PFSK-1 (cell line): ENCODE data around the gene PROC.

Experiments
- FOXP2 ChIP-seq: optimal IDR thresholded peaks from 2 replicates; pipeline ENCODE3; 2011; ENCODE audit warnings: borderline replicate concordance, control low read depth, inconsistent platforms; ENCODE audit not compliant: insufficient read depth; ENCODE audit errors: extremely low read length, extremely low read depth
- POLR2AphosphoS5 ChIP-seq: IDR thresholded peaks from 2 replicates; pipeline ENCODE4 v1.6.1; 2012; ENCODE audit warnings: low read depth, mild to moderate bottlenecking, control low read depth, low read length, moderate library complexity
- SIN3A ChIP-seq: IDR thresholded peaks from 2 replicates; pipeline ENCODE4 v1.6.1; 2012; ENCODE audit warnings: mild to moderate bottlenecking, low read length, moderate library complexity, borderline replicate concordance; ENCODE audit not compliant: insufficient read depth
- TAF1 ChIP-seq: IDR thresholded peaks from 2 replicates; pipeline ENCODE4 v1.6.1; 2012; ENCODE audit warnings: low read length, control low read depth, borderline replicate concordance; ENCODE audit not compliant: insufficient read depth
- TF ChIP-seq, protein P1 (sequence below), 2 experiments: IDR thresholded peaks; 2 replicates each; pipeline versions ENCODE4 v1.6.1 to v1.8.0; 2011 to 2012; ENCODE audit warnings: low read depth in 2 of 2, low read length in 2 of 2, control low read depth in 1 of 2, inconsistent platforms in 1 of 2, mild to moderate bottlenecking in 1 of 2, moderate library complexity in 1 of 2; ENCODE audit not compliant: insufficient read depth in 1 of 2

The PROC gene

DNA sequence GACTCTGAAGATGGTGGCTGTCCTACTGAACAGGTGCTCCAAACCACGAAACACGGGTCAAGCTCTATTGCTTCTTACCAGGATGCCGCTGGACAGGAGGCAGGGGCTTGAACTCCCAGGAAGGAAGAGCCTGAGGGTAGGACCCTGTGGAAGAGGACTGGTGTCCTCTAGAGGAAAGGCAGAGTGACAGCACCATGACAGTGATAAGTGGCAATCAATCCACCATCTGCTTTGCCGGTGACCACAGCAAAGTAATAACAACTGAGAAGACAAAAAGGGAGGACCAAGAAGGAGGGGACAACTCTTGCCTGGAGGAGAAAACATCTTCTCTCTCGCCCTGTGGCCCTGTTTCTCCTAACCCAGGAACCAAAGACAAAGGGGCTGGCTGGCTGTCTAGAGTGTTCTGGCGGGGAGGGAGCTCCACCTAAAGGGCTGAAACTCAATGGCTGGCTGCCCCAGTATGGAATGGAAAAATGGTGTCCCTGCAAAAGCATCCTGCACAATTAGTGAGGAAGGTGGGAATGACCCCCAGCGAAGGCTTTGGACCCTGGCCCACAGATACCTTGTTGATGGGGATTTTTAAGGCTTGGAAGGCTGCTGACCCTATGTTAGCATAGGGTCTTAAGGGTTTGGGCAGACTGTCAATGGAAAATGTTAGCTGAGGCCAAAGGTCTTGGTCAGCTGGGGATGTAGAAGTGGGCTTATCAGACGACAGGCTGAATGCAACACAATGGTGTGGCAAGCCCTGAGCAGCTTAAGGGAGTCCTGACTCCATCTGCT lies 35.4 kb downstream of the PROC start:
- TF ChIP-seq TAF1 (no peak), FOXP2 (no peak), SIN3A (no peak), POLR2AphosphoS5 (no peak)
- TF ChIP-seq, protein P1, sequence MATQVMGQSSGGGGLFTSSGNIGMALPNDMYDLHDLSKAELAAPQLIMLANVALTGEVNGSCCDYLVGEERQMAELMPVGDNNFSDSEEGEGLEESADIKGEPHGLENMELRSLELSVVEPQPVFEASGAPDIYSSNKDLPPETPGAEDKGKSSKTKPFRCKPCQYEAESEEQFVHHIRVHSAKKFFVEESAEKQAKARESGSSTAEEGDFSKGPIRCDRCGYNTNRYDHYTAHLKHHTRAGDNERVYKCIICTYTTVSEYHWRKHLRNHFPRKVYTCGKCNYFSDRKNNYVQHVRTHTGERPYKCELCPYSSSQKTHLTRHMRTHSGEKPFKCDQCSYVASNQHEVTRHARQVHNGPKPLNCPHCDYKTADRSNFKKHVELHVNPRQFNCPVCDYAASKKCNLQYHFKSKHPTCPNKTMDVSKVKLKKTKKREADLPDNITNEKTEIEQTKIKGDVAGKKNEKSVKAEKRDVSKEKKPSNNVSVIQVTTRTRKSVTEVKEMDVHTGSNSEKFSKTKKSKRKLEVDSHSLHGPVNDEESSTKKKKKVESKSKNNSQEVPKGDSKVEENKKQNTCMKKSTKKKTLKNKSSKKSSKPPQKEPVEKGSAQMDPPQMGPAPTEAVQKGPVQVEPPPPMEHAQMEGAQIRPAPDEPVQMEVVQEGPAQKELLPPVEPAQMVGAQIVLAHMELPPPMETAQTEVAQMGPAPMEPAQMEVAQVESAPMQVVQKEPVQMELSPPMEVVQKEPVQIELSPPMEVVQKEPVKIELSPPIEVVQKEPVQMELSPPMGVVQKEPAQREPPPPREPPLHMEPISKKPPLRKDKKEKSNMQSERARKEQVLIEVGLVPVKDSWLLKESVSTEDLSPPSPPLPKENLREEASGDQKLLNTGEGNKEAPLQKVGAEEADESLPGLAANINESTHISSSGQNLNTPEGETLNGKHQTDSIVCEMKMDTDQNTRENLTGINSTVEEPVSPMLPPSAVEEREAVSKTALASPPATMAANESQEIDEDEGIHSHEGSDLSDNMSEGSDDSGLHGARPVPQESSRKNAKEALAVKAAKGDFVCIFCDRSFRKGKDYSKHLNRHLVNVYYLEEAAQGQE (IDR thresholded peaks at IDR 0.05; ENCODE audit: insufficient read depth in 1 of 2, low read depth in 2 of 2, low read length in 2 of 2): no peak

DNA sequence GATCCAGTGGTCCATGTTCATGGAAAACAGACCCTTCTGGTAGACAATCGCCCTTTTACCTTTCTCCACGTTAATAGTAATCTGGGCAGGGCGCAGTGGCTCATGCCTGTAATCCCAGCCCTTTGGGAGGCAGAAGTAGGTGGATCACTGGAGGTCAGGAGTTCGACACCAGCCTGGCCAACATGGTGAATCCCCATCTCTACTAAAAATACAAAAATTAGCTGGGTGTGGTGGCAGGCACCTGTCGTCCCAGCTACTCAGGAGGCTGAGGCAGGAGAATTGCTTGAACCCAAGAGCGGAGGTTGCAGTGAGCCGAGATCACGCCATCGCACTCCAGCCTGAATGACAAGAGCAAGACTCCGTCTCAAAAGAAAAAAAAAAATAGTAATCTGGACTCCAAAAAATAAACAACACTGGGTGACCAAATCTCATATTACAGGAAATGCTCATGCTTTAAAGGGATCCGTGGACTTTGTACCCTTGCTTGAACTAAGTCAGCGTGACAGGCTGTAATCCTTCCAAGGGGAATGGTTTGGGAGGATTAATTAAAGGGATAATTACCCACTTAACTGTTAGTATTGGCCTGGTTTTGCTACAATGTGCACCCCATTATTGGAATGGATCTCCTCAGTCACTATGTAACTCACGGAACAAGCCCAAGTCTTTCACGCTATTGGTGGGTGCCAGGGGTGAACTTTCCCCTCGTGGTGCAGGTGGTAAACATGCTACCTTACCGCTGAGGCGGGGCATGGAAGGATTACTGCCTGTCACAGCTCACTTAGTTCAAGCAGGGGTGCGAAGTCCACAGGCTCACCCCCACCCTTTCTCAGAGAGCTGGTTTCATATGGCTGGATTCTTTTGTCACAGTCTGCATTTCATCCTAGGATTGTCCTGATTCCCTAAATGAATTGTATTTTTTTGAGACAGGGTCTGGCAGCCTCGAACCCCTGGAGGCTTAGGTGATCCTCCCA lies 36.7 kb downstream of the PROC start:
- TF ChIP-seq FOXP2: no peak
- no peak for TF ChIP-seq TAF1
- TF ChIP-seq POLR2AphosphoS5: no peak
- TF ChIP-seq, protein P1 (IDR thresholded peaks at IDR 0.05; ENCODE audit: insufficient read depth in 1 of 2, low read depth in 2 of 2, low read length in 2 of 2): no peak
- no peak for TF ChIP-seq SIN3A

DNA sequence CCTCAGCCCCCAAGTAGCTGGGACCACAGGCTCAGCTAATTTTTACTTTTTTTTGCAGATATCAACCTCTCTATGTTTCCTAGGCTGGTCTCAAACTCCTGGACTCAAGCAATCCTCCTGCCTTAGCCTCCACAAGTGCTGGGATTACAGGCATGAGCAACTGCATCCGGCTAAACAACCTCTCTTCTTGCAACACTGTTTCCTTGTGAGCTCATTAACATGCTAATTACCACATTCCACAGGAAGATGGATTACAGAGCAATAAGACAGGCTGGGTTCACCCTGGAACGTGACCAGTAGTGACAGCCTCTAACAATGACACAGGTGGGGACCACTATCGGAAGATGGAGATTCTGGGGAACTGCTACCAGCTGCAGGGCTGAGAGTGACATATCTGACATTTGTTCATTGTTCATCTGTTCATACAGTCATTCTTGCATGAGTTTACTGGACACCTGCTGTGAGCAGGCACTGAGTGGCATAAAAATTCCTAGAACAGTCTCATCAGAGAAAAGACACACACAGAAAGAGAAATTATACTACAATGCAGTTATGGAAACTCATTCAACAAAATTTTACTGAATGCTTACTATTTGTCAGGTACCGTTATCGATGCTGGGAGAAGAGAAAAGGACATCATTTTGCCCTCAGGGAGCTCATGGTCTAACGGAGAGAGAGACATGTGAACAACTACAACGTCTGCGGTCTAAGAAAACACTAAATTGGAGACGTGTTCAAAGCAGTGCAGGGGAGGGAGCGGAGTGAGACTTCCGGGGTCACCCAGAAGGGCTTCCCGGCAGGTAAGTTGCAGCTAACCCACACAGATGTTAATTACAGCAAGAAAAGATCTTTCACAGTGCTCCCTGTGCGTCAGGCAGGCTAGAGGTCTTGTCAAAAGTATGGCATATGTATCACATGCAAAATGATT lies 37.6 kb downstream of the PROC start:
- peak; percentile 15 for TF ChIP-seq FOXP2
- TF ChIP-seq, protein P1 (IDR thresholded peaks at IDR 0.05; ENCODE audit: insufficient read depth in 1 of 2, low read depth in 2 of 2, low read length in 2 of 2): no peak

DNA sequence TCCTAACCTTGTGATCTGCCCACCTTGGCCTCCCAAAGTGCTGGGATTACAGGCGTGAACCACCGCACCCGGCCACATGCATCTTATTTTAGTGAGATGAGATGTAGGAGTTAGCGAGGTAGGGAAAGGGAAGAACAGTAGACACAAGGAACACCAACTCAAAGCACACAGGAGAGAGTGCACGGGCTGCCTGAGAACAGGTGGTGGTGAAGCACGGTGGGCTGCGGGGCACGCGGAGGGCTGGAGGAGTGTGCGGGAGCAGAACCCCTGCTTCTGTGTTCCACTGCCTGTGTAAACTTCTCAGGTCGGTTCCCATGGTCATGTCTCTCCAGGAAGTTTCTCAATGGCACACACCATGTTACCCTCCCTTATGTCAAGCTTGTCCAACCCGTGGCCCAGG lies 38.7 kb downstream of the PROC start:
- TF ChIP-seq TAF1 (no peak), POLR2AphosphoS5 (no peak), SIN3A (no peak), FOXP2 (no peak)
- TF ChIP-seq, protein P1 (IDR thresholded peaks at IDR 0.05; ENCODE audit: insufficient read depth in 1 of 2, low read depth in 2 of 2, low read length in 2 of 2): no peak
